Activated CD8-positive, alpha-beta T cell treated with anti-CD3 and anti-CD28 coated beads for 36 hours (primary cell): ENCODE results near the gene SYCP3. TPM values are rescaled to one million over a fixed set of nuclear protein-coding genes. Genes with fewer than 3 reads are reported as not detected.

Experiments
- ATAC-seq: fragments of 200-7000 bp; cut with Tn5 transposase; one replicate; pipeline ENCODE4 v1.10.0; 2021; ENCODE audit warnings: mild to moderate bottlenecking, moderate library complexity
- CTCF ChIA-PET: fragments of 350-600 bp; sonication (Branson Sonifier 250); formaldehyde crosslinking; loops from one replicate; lab custom pipeline; 2021; ENCODE audit warnings: antibody characterized with exemption; lab: Charles Lee
- POLR2A ChIA-PET: fragments of 350-600 bp; sonication (Branson Sonifier 250); formaldehyde crosslinking; loops from one replicate; lab custom pipeline; 2021; ENCODE audit warnings: antibody characterized with exemption; lab: Charles Lee
- DNase-seq: peaks from one replicate; pipeline ENCODE4 v3.0.0-alpha.2; 2020
- H3K27ac Mint-ChIP-seq: one replicate; pipeline ENCODE4 v1.8.0; 2021; ENCODE audit warnings: mild to moderate bottlenecking, mixed read lengths
- H3K27me3 Mint-ChIP-seq: one replicate; pipeline ENCODE4 v1.8.0; 2021; ENCODE audit warnings: mixed read lengths
- H3K36me3 Mint-ChIP-seq: one replicate; pipeline ENCODE4 v1.8.0; 2021; ENCODE audit warnings: low read depth, mixed read lengths
- H3K4me1 Mint-ChIP-seq: one replicate; pipeline ENCODE4 v1.8.0; 2021; ENCODE audit warnings: low read depth, mixed read lengths
- H3K4me3 Mint-ChIP-seq: one replicate; pipeline ENCODE4 v1.8.0; 2021; ENCODE audit warnings: mild to moderate bottlenecking, moderate library complexity, mixed read lengths
- H3K9me3 Mint-ChIP-seq: one replicate; pipeline ENCODE4 v1.8.0; 2021; ENCODE audit warnings: mixed read lengths
- CTCF ChIP-seq: fragments of 200-600 bp; IDR thresholded peaks from one replicate; pipeline ENCODE4 v1.8.0; 2022; ENCODE audit warnings: antibody characterized with exemption, mild to moderate bottlenecking
- intact Hi-C: fragments of 100-400 bp; cut with micrococcal nuclease; formaldehyde crosslinking; loops from one replicate; pipeline ENCODE4 v1.10.0; 2022
- total RNA-seq, 2 experiments: library from RNA; stranded (reverse); gene quantifications; one replicate each; pipeline ENCODE4 v1.2.3, GENCODE V29; 2021

SYCP3 gene
- total RNA-seq, 2 experiments from 2014 or later: 0.09 to 0.36 TPM

DNA sequence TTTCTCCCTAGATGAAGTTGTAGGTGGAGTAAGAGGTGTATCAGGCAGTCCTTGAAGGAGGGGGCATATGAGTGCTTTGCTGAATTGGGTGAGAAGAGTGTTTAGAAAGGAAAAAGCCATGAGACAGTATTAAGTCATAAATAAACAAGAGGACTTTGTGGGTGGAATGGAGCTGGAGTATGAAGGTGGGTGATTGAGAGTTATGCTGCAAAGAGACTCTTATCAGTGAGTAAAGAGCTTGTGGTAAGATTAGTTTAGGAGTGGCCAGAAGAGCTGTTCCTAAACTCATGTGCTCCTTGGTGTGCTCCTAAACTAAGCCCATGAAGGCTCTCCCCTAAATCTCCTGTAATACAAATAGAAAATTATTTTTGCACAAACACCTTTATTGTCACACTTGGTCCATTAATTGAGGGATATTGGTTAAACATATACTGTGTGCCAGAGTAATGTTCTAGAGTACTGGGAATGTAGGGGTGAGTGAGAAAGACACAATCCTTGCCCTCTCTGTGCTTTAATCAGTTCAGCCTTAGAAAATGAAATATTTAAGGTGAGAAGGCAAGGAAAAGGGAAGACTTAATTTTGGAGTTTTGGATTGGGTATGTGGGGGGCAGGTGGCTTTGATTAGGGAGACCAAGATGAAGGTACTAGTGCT, 32.0 kb downstream of the SYCP3 start:
- Mint-ChIP-seq H3K4me1 (peaks cover 14% of the 10 kb centered on the region), H3K9me3 (no peaks in the 10 kb centered on the region), H3K27me3 (no peaks in the 10 kb centered on the region), H3K27ac (no peak overlapping the region), H3K4me3 (no peak overlapping the region), H3K36me3 (no peaks in the 10 kb centered on the region)
- TF ChIP-seq CTCF: no peak
- intact Hi-C loops: no loop called here
- ChIA-PET POLR2A (interaction anchor here (1.1 kb wide), 1 partner anchor 13 kb away, joined by 3 read pairs; no protein-coding TSS in a partner anchor), CTCF (no interaction called here)
- no peak for DNase-seq
- ATAC-seq: no peak

- Mint-ChIP-seq H3K36me3 (no peaks in the 10 kb centered on the region), H3K27ac (no peak overlapping the region), H3K9me3 (no peaks in the 10 kb centered on the region), H3K27me3 (no peaks in the 10 kb centered on the region), H3K4me1 (peaks cover 14% of the 10 kb centered on the region), H3K4me3 (no peak overlapping the region)
- ChIA-PET POLR2A (no interaction called here), CTCF (interaction anchor here (1.0 kb wide), 1 partner anchor 133 kb away, joined by 3 read pairs; no protein-coding TSS in a partner anchor)
- ATAC-seq (no peak), DNase-seq (no peak)
- TF ChIP-seq CTCF: no peak
- intact Hi-C loops: no loop called here
These were observed 32.9 kb downstream of the SYCP3 start for GRCh38 chr12:101706403-101706802.

DNA sequence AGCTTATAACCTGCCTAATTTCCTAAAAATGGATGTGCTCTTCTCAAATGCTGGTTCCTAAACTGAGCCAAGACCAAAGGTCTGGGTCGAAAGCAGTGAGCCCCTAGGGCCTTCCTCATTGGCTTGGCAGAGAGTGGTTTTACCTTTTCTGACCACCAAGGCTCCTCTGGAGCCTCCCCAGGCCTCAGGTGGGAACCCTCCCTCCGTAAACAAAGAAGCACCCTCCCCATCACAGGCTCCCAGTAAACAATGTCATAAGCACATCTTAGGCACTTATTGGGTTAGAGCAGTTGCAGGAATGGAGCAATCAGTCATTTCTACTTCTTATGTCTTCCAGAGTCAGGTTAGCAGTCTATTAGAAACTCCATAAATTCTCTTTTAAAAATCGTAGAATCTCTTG, 35.8 kb downstream of the SYCP3 start:
- ChIA-PET POLR2A (interaction anchor here (0.6 kb wide), 1 partner anchor 177 kb away, joined by 3 read pairs; no protein-coding TSS in a partner anchor), CTCF (no interaction called here)
- Mint-ChIP-seq H3K27me3 (no peaks in the 10 kb centered on the region), H3K4me1 (peaks cover 21% of the 10 kb centered on the region), H3K9me3 (no peaks in the 10 kb centered on the region), H3K4me3 (no peak overlapping the region), H3K27ac (no peak overlapping the region), H3K36me3 (no peaks in the 10 kb centered on the region)
- intact Hi-C loops: no loop called here
- no peak for ATAC-seq
- TF ChIP-seq CTCF: no peak
- no peak for DNase-seq

DNA sequence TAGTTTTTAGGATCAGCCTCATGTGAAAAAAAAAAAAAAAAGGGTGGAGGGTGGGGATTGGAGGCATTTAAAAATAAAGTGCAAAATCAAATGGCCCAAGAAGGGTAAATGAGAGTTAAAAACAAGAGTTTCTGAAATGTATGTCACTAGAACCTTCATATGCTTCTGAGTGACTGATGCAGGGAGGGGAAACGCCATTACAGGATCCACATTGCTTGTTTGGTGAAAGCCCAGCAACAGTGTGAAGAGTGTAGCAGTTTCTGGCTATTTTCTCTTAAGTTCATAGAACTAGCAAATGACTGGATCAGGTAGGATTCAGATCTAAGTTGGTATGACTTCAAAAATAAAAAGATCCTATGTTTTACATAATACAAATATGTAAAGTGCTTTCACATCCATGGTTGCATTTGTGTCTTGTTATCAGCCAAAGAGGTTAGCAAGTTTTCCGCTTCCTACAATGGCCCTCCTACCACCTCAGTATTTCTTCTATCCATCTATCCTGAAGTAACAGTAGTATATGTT, 38.9 kb downstream of the SYCP3 start:
- peaks cover 32% of the 10 kb centered on the region for H3K4me1 Mint-ChIP-seq
- no peak for DNase-seq
- no peaks in the 10 kb centered on the region for H3K27me3 Mint-ChIP-seq
- POLR2A ChIA-PET: no interaction called here
- H3K27ac Mint-ChIP-seq: no peak overlapping the region
- no peak for TF ChIP-seq CTCF
- intact Hi-C loops: no loop called here
- no peak overlapping the region for H3K4me3 Mint-ChIP-seq
- no peak for ATAC-seq
- H3K9me3 Mint-ChIP-seq: no peaks in the 10 kb centered on the region
- no peaks in the 10 kb centered on the region for H3K36me3 Mint-ChIP-seq
- CTCF ChIA-PET: no interaction called here

GRCh38 chr12:101698800-101699347, 40.4 kb downstream of the SYCP3 start:
- no peak for ATAC-seq
- TF ChIP-seq CTCF: no peak
- H3K9me3 Mint-ChIP-seq: no peaks in the 10 kb centered on the region
- ChIA-PET CTCF (interaction anchor here (0.8 kb wide), 2 partner anchors 11 to 284 kb away, joined by 3 read pairs; no protein-coding TSS in a partner anchor), POLR2A (interaction anchor here (0.7 kb wide), 1 partner anchor 11 kb away, joined by 3 read pairs; no protein-coding TSS in a partner anchor)
- peak overlapping the region; percentile 83 for H3K27ac Mint-ChIP-seq
- no peaks in the 10 kb centered on the region for H3K27me3 Mint-ChIP-seq
- peak overlapping the region; percentile 86 for H3K4me3 Mint-ChIP-seq
- peak; percentile 37 for DNase-seq
- intact Hi-C loops: no loop called here
- peaks cover 32% of the 10 kb centered on the region for H3K4me1 Mint-ChIP-seq
- H3K36me3 Mint-ChIP-seq: no peaks in the 10 kb centered on the region
